GM12878 (cell line): Measurements from ENCODE around the gene ATAD3A. TPM values are rescaled to one million over a fixed set of nuclear protein-coding genes. Genes with fewer than 3 reads are reported as not detected.

ENCODE experiments used
- ATAC-seq: fragments of 200-7000 bp; cut with Tn5 transposase; 3 replicates; pipeline ENCODE4 v1.9.1; 2020; ENCODE audit warnings: mild to moderate bottlenecking, moderate library complexity
- BruUV-seq: library from RNA; stranded (reverse); fragments of 400-500 nt; replicated peaks from 2 replicates; lab custom pipeline; 2021; lab: Mats Ljungman, UMichigan
- CTCF ChIA-PET: fragments of 300-600 bp; sonication (Branson Sonifier 250); formaldehyde crosslinking; extraction: SDS; loops from one replicate; lab custom pipeline; 2021; ENCODE audit warnings: inconsistent platforms; lab: Yijun Ruan, JAX
- POLR2A ChIA-PET: fragments of 350-600 bp; formaldehyde crosslinking; extraction: SDS; loops from one replicate; lab custom pipeline; 2021; ENCODE audit warnings: inconsistent platforms; lab: Charles Lee
- RAD21 ChIA-PET: fragments of 300-600 bp; sonication (Branson Sonifier 250); formaldehyde crosslinking; loops from one replicate; lab custom pipeline; 2023; ENCODE audit warnings: antibody characterized with exemption; ENCODE audit not compliant: unreplicated experiment; lab: Charles Lee
- SMC1A ChIA-PET: fragments of 300-600 bp; sonication (Branson Sonifier 250); formaldehyde crosslinking; loops from one replicate; lab custom pipeline; 2023; ENCODE audit not compliant: unreplicated experiment, uncharacterized antibody; lab: Charles Lee
- DNase-seq: peaks from one replicate; pipeline ENCODE4 v3.0.0-alpha.2; 2011; ENCODE audit warnings: low read depth, low spot score
- FAIRE-seq: peaks from 3 replicates; lab custom pipeline; 2011; peaks lifted over from hg19 to GRCh38; lab: Jason Lieb, UNC
- H2AFZ ChIP-seq: 2 replicates; pipeline ENCODE4 v1.6.0; 2011; ENCODE audit warnings: low read depth, low read length, control low read depth; ENCODE audit not compliant: control insufficient read depth
- H3K27ac ChIP-seq: 2 replicates; pipeline ENCODE4 v1.5.1; 2011; ENCODE audit warnings: control low read depth; ENCODE audit not compliant: control insufficient read depth, insufficient read depth
- H3K27me3 ChIP-seq, 2 experiments: replicated peaks in 1 of 2; 2 replicates each; pipeline versions ENCODE4 v1.6.0 to v1.6.1; 2011; ENCODE audit warnings: low read length in 1 of 2; ENCODE audit not compliant: control insufficient read depth in 2 of 2, insufficient read depth in 2 of 2
- H3K36me3 ChIP-seq, 2 experiments: 2 replicates each; pipeline ENCODE4 v1.5.1; 2011; ENCODE audit warnings: low read length in 1 of 2; ENCODE audit not compliant: control insufficient read depth in 2 of 2, insufficient read depth in 2 of 2
- H3K4me1 ChIP-seq: 2 replicates; pipeline ENCODE4 v1.6.1; 2011; ENCODE audit warnings: mild to moderate bottlenecking, low read length, moderate library complexity, mixed read lengths; ENCODE audit not compliant: control insufficient read depth, insufficient read depth
- H3K4me2 ChIP-seq: 2 replicates; pipeline ENCODE4 v1.6.0; 2011; ENCODE audit warnings: control low read depth; ENCODE audit not compliant: control insufficient read depth, insufficient read depth
- H3K4me3 ChIP-seq: fragments of 200-600 bp; sonication (generic); 2 replicates; pipeline ENCODE4 v1.5.1; 2016
- H3K79me2 ChIP-seq: 2 replicates; pipeline ENCODE4 v1.6.0; 2011; ENCODE audit warnings: low read length; ENCODE audit not compliant: control insufficient read depth, insufficient read depth
- H3K9ac ChIP-seq: 2 replicates; pipeline ENCODE4 v1.8.0; 2011; ENCODE audit warnings: low read length, control low read depth, mixed read lengths; ENCODE audit not compliant: control insufficient read depth, insufficient read depth
- H3K9me3 ChIP-seq: replicated peaks from 3 replicates; pipeline ENCODE4 v1.5.1; 2011; ENCODE audit warnings: mild to moderate bottlenecking, low read length; ENCODE audit not compliant: control insufficient read depth, insufficient read depth
- H4K20me1 ChIP-seq: 2 replicates; pipeline ENCODE4 v1.6.0; 2011; ENCODE audit not compliant: control insufficient read depth, insufficient read depth
- CHD1 ChIP-seq: IDR thresholded peaks from 2 replicates; pipeline ENCODE4 v1.6.1; 2012; ENCODE audit warnings: low read depth, low read length, improper control_type of control experiment
- CREM ChIP-seq: IDR thresholded peaks from 2 replicates; pipeline ENCODE4 v1.6.1; 2014; ENCODE audit warnings: antibody characterized with exemption, low read depth
- MEF2B ChIP-seq: fragments of 450-650 bp; IDR thresholded peaks from 2 replicates; pipeline ENCODE4 v1.6.1; 2018; ENCODE audit warnings: mild to moderate bottlenecking, moderate library complexity; ENCODE audit not compliant: partially characterized antibody, poor library complexity, severe bottlenecking
- NR2F1 ChIP-seq: fragments of 450-650 bp; conservative IDR thresholded peaks from 2 replicates; pipeline ENCODE4 v1.6.1; 2017; ENCODE audit warnings: mild to moderate bottlenecking
- PAX8 ChIP-seq: fragments of 450-650 bp; IDR thresholded peaks from 2 replicates; pipeline ENCODE4 v1.6.1; 2017; ENCODE audit warnings: mild to moderate bottlenecking, moderate library complexity
- PML ChIP-seq: IDR thresholded peaks from 2 replicates; pipeline ENCODE4 v1.6.1; 2012; ENCODE audit warnings: low read length, inconsistent platforms
- SMC3 ChIP-seq: IDR thresholded peaks from 2 replicates; pipeline ENCODE4 v1.6.1; 2011; ENCODE audit warnings: low read length, improper control_type of control experiment, borderline replicate concordance
- SP1 ChIP-seq: IDR thresholded peaks from one replicate; pipeline ENCODE4 v1.6.1; 2011; ENCODE audit warnings: low read depth, low read length
- SREBF1 ChIP-seq: IDR thresholded peaks from 2 replicates; pipeline ENCODE4 v1.6.1; 2012; ENCODE audit warnings: mild to moderate bottlenecking, low read length
- STAT1 ChIP-seq: fragments of 450-650 bp; conservative IDR thresholded peaks from 2 replicates; pipeline ENCODE4 v1.6.1; 2014; ENCODE audit warnings: antibody characterized with exemption, mild to moderate bottlenecking
- TCF7 ChIP-seq: IDR thresholded peaks from 2 replicates; pipeline ENCODE4 v1.6.1; 2014; ENCODE audit warnings: antibody characterized with exemption, borderline replicate concordance
- ZNF384 ChIP-seq: IDR thresholded peaks from 2 replicates; pipeline ENCODE4 v1.6.1; 2012; ENCODE audit warnings: low read depth, mild to moderate bottlenecking, low read length, improper control_type of control experiment, borderline replicate concordance
- WGBS: methylation state at CpG from one replicate; pipeline ENCODE4 v1.1.6; 2016; ENCODE audit warnings: low lambda C conversion rate; ENCODE audit not compliant: insufficient replicate concordance, insufficient coverage; ENCODE audit errors: missing lambda C conversion rate; 5-methylcytosine and 5-hydroxymethylcytosine counted together
- in situ Hi-C: fragments of 300-500 bp; cut with MboI; formaldehyde crosslinking; loops from 9 replicates; pipeline ENCODE4 v1.14.3; 2018; ENCODE audit warnings: mixed read lengths
- intact Hi-C: fragments of 100-400 bp; cut with micrococcal nuclease; formaldehyde crosslinking; loops from one replicate; pipeline ENCODE4 v1.14.2; 2022; ENCODE audit not compliant: unreplicated experiment
- polyA plus RNA-seq, 11 experiments: library from polyadenylated mRNA; depleted of rRNA in 4 of 11; unstranded in 6 of 11; stranded (reverse) in 5 of 11; fragments of >200 nt; fragmentation: Nextera tagmentation in 4 of 11; fragmentation: Illumina TruSeq in 1 of 11; extraction: Ambion mirVana in 4 of 11; extraction: Trizol in 1 of 11; gene quantifications; 1 replicate in 1 of 11; 2 replicates in 10 of 11; pipeline versions ENCODE4 v1.2.1 to v1.2.3, GENCODE V29; 2011 to 2016; ENCODE audit warnings: inconsistent platforms in 2 of 11, missing spikeins in 2 of 11, low read depth in 1 of 11
- total RNA-seq, 4 experiments: library from RNA; depleted of rRNA in 3 of 4; stranded (reverse); fragments of >200 nt in 3 of 4; fragmentation: Illumina TruSeq in 1 of 4; extraction: Trizol in 1 of 4; gene quantifications; 2 replicates each; pipeline versions ENCODE4 v1.2.1 to v1.2.3, GENCODE V29; 2013 to 2021
- TF ChIP-seq, protein P1 (sequence below): fragments of 450-650 bp; IDR thresholded peaks from 2 replicates; pipeline ENCODE4 v1.6.1; 2018; ENCODE audit warnings: borderline replicate concordance, mild to moderate bottlenecking; ENCODE audit not compliant: partially characterized antibody
- TF ChIP-seq, protein P2 (sequence below): IDR thresholded peaks from 2 replicates; pipeline ENCODE4 v1.6.1; 2011; ENCODE audit warnings: low read depth, mild to moderate bottlenecking, low read length, moderate library complexity, borderline replicate concordance; ENCODE audit errors: extremely low read depth

Gene ATAD3A
- total and polyA plus RNA-seq, 10 of the 15 experiments (the other 5 are each of a cell fraction or from before 2014, with no cell fraction given), result 0.05 to 93.5 (median 38.9) TPM

DNA sequence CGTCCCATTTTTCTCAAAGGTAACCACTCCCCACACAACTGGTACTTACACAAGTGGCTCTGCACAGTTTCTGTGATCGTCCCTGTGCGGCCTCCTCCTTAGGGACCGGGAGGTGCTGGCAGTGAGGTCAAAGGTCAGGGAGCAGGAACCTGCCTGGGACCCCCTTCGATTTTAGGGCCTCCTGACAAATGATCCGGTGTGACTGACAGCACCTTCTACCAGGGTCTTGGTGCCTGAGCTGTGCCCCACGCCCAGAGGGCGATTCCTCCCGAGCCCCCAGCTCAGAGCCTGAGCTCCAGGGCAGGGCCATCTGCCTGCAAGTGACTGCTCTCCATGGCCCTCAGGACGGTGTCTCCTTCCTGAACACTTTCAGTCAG lies 40.3 kb downstream of the ATAD3A start:
- Histone ChIP-seq H3K9me3 (no peaks in the 10 kb centered on the region), H3K27ac (no peak overlapping the region), H3K4me3 (no peak overlapping the region), H4K20me1 (no peaks in the 10 kb centered on the region), H3K79me2 (no peaks in the 10 kb centered on the region), H2AFZ (no peak overlapping the region), H3K4me2 (no peak overlapping the region), H3K27me3 (no peaks in the 10 kb centered on the region), H3K36me3 (no peaks in the 10 kb centered on the region; a peak in 2 of 4 replicates), H3K4me1 (no peaks in the 10 kb centered on the region), H3K9ac (no peak overlapping the region)
- ChIA-PET POLR2A (interaction anchor here (0.5 kb wide), 1 partner anchor 123 kb away, joined by 9 read pairs; no protein-coding TSS in a partner anchor), RAD21 (no interaction called here), SMC1A (no interaction called here), CTCF (no interaction called here)
- no peak for DNase-seq
- 83% methylated on average over 10 of the region's 10 CpGs for WGBS
- no peak for TF ChIP-seq MEF2B
- TF ChIP-seq NR2F1, result 0 out of 2 replicates have a peak, but pooled peaks have one; percentile 28
- no TSS peak for BruUV-seq
- in situ Hi-C loops (no loop called here), intact Hi-C loops (no loop called here)
- no peak for FAIRE-seq
- ATAC-seq, result no peak

DNA sequence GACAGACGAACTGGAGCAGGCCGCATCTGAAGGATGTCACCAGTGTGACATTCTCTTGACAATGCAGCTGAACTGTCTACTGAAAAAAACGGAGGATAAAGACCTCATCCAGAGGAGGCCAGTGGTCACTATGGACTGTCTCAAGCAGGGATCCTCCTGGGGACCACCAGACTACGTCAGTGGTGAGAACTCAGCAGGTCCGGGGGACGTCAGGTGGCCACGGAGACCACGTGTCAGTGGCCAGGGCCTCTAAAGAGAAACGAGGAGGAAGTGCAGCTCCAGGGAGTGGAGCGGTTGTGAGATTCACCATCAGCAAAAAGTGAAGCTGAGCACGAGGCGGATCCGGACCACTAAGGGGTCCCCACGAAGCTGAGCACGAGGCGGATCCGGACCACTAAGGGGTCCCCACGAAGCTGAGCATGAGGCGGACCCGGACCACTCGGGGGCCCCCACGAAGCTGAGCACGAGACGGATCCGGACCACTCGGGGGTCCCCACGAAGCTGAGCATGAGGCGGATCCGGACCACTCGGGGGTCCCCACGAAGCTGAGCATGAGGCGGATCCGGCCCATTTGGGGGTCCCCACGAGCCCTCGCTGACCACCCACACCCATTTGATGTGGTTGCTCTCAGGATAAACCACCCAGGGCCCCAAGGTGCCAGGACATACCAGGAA lies 42.0 kb downstream of the ATAD3A start:
- no peak overlapping the region for H3K9ac ChIP-seq
- BruUV-seq, result no TSS peak
- POLR2A ChIA-PET, result interaction anchor here (0.6 kb wide), 1 partner anchor 162 kb away, joined by 4 read pairs; no protein-coding TSS in a partner anchor
- SMC1A ChIA-PET, result no interaction called here
- no peak overlapping the region for H2AFZ ChIP-seq
- no peaks in the 10 kb centered on the region for H3K79me2 ChIP-seq
- no peaks in the 10 kb centered on the region for H3K9me3 ChIP-seq
- no peak for DNase-seq
- no peak for FAIRE-seq
- H3K36me3 ChIP-seq, result no peaks in the 10 kb centered on the region; a peak in 2 of 4 replicates
- CTCF ChIA-PET, result interaction anchor here (1.1 kb wide), 1 partner anchor 181 kb away, joined by 3 read pairs; no protein-coding TSS in a partner anchor
- no peaks in the 10 kb centered on the region for H4K20me1 ChIP-seq
- H3K4me3 ChIP-seq, result no peak overlapping the region
- intact Hi-C loops, result no loop called here
- no peaks in the 10 kb centered on the region for H3K27me3 ChIP-seq
- H3K27ac ChIP-seq, result no peak overlapping the region
- H3K4me1 ChIP-seq, result no peaks in the 10 kb centered on the region
- no peak overlapping the region for H3K4me2 ChIP-seq
- WGBS, result 86% methylated on average over 31 of the region's 35 CpGs
- TF ChIP-seq ZNF384 (no peak), CREM (no peak), SREBF1 (no peak), TCF7 (no peak), PML (no peak), SP1 (no peak), PAX8 (no peak), CHD1 (no peak), STAT1 (no peak), SMC3 (no peak)
- TF ChIP-seq, protein P1, sequence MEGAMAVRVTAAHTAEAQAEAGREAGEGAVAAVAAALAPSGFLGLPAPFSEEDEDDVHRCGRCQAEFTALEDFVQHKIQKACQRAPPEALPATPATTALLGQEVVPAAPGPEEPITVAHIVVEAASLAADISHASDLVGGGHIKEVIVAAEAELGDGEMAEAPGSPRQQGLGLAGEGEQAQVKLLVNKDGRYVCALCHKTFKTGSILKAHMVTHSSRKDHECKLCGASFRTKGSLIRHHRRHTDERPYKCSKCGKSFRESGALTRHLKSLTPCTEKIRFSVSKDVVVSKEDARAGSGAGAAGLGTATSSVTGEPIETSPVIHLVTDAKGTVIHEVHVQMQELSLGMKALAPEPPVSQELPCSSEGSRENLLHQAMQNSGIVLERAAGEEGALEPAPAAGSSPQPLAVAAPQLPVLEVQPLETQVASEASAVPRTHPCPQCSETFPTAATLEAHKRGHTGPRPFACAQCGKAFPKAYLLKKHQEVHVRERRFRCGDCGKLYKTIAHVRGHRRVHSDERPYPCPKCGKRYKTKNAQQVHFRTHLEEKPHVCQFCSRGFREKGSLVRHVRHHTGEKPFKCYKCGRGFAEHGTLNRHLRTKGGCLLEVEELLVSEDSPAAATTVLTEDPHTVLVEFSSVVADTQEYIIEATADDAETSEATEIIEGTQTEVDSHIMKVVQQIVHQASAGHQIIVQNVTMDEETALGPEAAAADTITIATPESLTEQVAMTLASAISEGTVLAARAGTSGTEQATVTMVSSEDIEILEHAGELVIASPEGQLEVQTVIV, result no peak
- TF ChIP-seq, protein P2, sequence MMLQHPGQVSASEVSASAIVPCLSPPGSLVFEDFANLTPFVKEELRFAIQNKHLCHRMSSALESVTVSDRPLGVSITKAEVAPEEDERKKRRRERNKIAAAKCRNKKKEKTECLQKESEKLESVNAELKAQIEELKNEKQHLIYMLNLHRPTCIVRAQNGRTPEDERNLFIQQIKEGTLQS, result no peak
- ATAC-seq, result no peak
- in situ Hi-C loops, result no loop called here
- RAD21 ChIA-PET, result no interaction called here
